ENCODE measurements around the gene TDRD10. TPM values are rescaled to one million over a fixed set of nuclear protein-coding genes. Genes with fewer than 3 reads are reported as not detected.

Gene TDRD10
- total RNA-seq, 2 donors from 2014 or later = 1.1 to 28.0 TPM

GRCh38 chr1:154590756-154591155, 88.7 kb downstream of the TDRD10 start:
- H3K4me3 ChIP-seq = no peak overlapping the region
- ATAC-seq (ENCODE audit: insufficient number of reproducible peaks, low FRiP score, low read depth) (no peak), DNase-seq (ENCODE audit: low spot score) (no peak)
- no peaks in the 10 kb centered on the region for H3K4me1 ChIP-seq (ENCODE audit: control insufficient read depth in 1 of 2, low read depth in 2 of 2)
- no peak overlapping the region for H3K27ac ChIP-seq
- H3K9me3 ChIP-seq = no peaks in the 10 kb centered on the region
- TF ChIP-seq, protein P1, sequence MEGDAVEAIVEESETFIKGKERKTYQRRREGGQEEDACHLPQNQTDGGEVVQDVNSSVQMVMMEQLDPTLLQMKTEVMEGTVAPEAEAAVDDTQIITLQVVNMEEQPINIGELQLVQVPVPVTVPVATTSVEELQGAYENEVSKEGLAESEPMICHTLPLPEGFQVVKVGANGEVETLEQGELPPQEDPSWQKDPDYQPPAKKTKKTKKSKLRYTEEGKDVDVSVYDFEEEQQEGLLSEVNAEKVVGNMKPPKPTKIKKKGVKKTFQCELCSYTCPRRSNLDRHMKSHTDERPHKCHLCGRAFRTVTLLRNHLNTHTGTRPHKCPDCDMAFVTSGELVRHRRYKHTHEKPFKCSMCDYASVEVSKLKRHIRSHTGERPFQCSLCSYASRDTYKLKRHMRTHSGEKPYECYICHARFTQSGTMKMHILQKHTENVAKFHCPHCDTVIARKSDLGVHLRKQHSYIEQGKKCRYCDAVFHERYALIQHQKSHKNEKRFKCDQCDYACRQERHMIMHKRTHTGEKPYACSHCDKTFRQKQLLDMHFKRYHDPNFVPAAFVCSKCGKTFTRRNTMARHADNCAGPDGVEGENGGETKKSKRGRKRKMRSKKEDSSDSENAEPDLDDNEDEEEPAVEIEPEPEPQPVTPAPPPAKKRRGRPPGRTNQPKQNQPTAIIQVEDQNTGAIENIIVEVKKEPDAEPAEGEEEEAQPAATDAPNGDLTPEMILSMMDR (IDR thresholded peaks at IDR 0.05) = no peak
- peaks cover 87% of the 10 kb centered on the region for H3K36me3 ChIP-seq
- H3K27me3 ChIP-seq (replicated peaks; ENCODE audit: insufficient read depth) = no peaks in the 10 kb centered on the region

DNA sequence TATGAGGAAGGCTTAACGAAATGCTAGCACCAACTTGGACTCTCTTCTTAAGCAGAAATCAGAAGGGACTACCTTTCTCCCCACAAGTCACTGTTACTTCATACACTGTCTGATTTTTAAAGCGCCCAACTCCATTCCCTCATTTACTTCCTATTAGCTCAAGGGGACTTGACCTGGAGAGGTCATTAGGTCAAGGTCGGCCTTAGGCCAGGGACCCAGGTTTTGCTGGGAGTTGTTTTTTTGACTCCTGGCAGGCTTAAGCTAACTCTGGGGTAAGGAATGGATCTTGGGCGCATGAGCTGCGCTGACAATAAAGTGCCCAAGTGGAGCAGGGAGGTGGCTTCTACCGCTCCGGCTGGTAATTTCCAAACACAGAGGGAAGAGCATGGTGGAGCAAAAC, 89.2 kb downstream of the TDRD10 start:
- Histone ChIP-seq H3K4me3 (no peak overlapping the region), H3K27me3 (replicated peaks; ENCODE audit: insufficient read depth) (no peaks in the 10 kb centered on the region), H3K9me3 (no peaks in the 10 kb centered on the region), H3K27ac (no peak overlapping the region), H3K36me3 (peaks cover 87% of the 10 kb centered on the region), H3K4me1 (ENCODE audit: control insufficient read depth in 1 of 2, low read depth in 2 of 2) (no peaks in the 10 kb centered on the region)
- TF ChIP-seq, protein P1 (IDR thresholded peaks at IDR 0.05) = no peak
- no peak for DNase-seq (ENCODE audit: low spot score)
- ATAC-seq (ENCODE audit: insufficient number of reproducible peaks, low FRiP score, low read depth) = no peak

DNA sequence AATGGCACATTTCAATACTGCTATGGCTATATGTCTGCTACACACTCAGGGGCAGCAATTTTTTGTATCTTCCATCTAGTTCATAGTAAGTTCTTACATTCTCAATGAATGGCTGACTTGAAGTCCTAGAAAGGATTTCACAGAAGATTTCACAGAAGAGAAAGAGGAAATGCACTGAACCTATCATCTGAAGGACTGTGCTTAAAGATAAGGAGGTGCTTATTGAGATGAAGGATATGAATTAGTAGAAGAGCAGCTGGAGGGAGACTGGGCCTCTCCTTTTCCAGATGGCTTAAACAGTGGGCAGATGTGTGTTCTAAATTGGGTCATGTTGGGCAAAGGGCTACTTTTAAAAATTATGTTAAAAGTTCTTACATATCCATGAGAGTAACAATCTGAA, 91.4 kb downstream of the TDRD10 start:
- TF ChIP-seq, protein P1 (IDR thresholded peaks at IDR 0.05) = no peak
- H3K4me3 ChIP-seq = no peak overlapping the region
- ATAC-seq (ENCODE audit: insufficient number of reproducible peaks, low FRiP score, low read depth) = no peak
- peaks cover 0 to 5% of the 10 kb centered on the region in 2 donors for H3K4me1 ChIP-seq (ENCODE audit: control insufficient read depth in 1 of 2, low read depth in 2 of 2)
- no peaks in the 10 kb centered on the region for H3K9me3 ChIP-seq
- peaks cover 84% of the 10 kb centered on the region for H3K36me3 ChIP-seq
- no peaks in the 10 kb centered on the region for H3K27me3 ChIP-seq (replicated peaks; ENCODE audit: insufficient read depth)
- no peak for DNase-seq (ENCODE audit: low spot score)
- H3K27ac ChIP-seq = no peak overlapping the region

- TF ChIP-seq, protein P1 (IDR thresholded peaks at IDR 0.05) = no peak
- no peak for ATAC-seq (ENCODE audit: insufficient number of reproducible peaks, low FRiP score, low read depth)
- Histone ChIP-seq H3K36me3 (peaks cover 70% of the 10 kb centered on the region), H3K4me1 (ENCODE audit: control insufficient read depth in 1 of 2, low read depth in 2 of 2) (peaks cover 11 to 18% of the 10 kb centered on the region in 2 donors), H3K27me3 (replicated peaks; ENCODE audit: insufficient read depth) (no peaks in the 10 kb centered on the region), H3K4me3 (no peak overlapping the region), H3K9me3 (no peaks in the 10 kb centered on the region), H3K27ac (no peak overlapping the region)
- DNase-seq (ENCODE audit: low spot score) = no peak
These were observed 92.8 kb downstream of the TDRD10 start for GRCh38 chr1:154594811-154595210.

DNA sequence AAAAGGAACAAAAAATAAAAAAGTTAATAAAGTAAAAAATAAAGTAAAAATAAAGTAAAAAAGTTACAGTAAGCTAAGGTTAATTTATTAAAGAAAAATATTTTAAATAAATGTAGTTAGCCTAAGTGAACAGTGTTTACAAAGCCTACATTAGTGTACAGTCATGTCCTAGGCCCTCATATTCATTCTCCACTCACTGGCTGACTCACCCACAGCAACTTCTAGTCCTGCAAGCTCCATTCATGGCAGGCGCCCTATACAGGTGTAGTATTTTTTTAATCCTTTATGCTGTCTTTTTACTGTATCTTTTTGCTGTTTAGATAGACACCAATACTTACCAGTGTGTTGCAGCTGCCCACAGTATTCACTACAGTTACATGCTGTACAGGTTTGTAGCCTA, 93.6 kb downstream of the TDRD10 start:
- TF ChIP-seq, protein P1 (IDR thresholded peaks at IDR 0.05) = no peak

More for the DNA sequence above, 93.6 kb downstream of the TDRD10 start:
- Histone ChIP-seq H3K4me1 (ENCODE audit: control insufficient read depth in 1 of 2, low read depth in 2 of 2) (peaks cover 12 to 26% of the 10 kb centered on the region in 2 donors), H3K27ac (no peak overlapping the region), H3K27me3 (replicated peaks; ENCODE audit: insufficient read depth) (no peaks in the 10 kb centered on the region), H3K36me3 (peaks cover 64% of the 10 kb centered on the region), H3K4me3 (no peak overlapping the region), H3K9me3 (no peaks in the 10 kb centered on the region)
- DNase-seq (ENCODE audit: low spot score) (no peak), ATAC-seq (ENCODE audit: insufficient number of reproducible peaks, low FRiP score, low read depth) (no peak)

Other genes with a start within 250 kb of the TDRD10 start
- gene HAX1, start 229.6 kb upstream of the TDRD10 start, total RNA-seq = 10 to 100 TPM; 82.4 to 91.4 TPM
- not detected for gene AQP10, start 181.1 kb upstream of the TDRD10 start, total RNA-seq
- 100 to 1,000 TPM; 190 to 291 TPM for gene ATP8B2, start 176.7 kb upstream of the TDRD10 start, total RNA-seq
- gene IL6R, start 96.9 kb upstream of the TDRD10 start, total RNA-seq = 10 to 100 TPM; 25.8 to 48.3 TPM
- gene SHE, start 193 bp downstream of the TDRD10 start, total RNA-seq = 10 to 100 TPM in 1 of 2 donors, 1 to 10 TPM in 1; 6.1 to 15.2 TPM
- gene UBE2Q1, start 56.4 kb downstream of the TDRD10 start, total RNA-seq = 10 to 100 TPM; 28.4 to 49.5 TPM
- not detected for gene CHRNB2, start 65.6 kb downstream of the TDRD10 start, total RNA-seq
- 100 to 1,000 TPM in 1 of 2 donors, 10 to 100 TPM in 1; 86.1 to 149 TPM for gene ADAR, start 106.0 kb downstream of the TDRD10 start, total RNA-seq

All from thoracic aorta (tissue), 2 donors.